PC-3 (cell line): ENCODE measurements around the gene TUSC2. TPM values are rescaled to one million over a fixed set of nuclear protein-coding genes. Genes with fewer than 3 reads are reported as not detected.
A peak's percentile ranks its signal among the peaks of the same experiment; 100 is the strongest.

Source experiments
- ATAC-seq: fragments of 200-7000 bp; cut with Tn5 transposase; 2 replicates; pipeline ENCODE4 v1.9.1; 2020; ENCODE audit warnings: mild to moderate bottlenecking, moderate library complexity
- Bru-seq: library from RNA; stranded (reverse); fragments of 400-500 nt; gene quantifications from one replicate; lab custom pipeline; 2021; lab: Mats Ljungman, UMichigan
- BruChase-seq, 2 experiments: library from RNA; stranded (reverse); fragments of 400-500 nt; gene quantifications; one replicate each; lab custom pipeline; 2021; lab: Mats Ljungman, UMichigan
- BruUV-seq: library from RNA; stranded (reverse); fragments of 400-500 nt; replicated peaks from 2 replicates; lab custom pipeline; 2021; lab: Mats Ljungman, UMichigan
- CTCF ChIA-PET: fragments of 300-600 bp; sonication (Branson Sonifier 250); formaldehyde crosslinking; loops from one replicate; lab custom pipeline; 2022; ENCODE audit warnings: antibody characterized with exemption; lab: Charles Lee
- POLR2A ChIA-PET: fragments of 300-600 bp; sonication (Branson Sonifier 250); formaldehyde crosslinking; loops from one replicate; lab custom pipeline; 2022; ENCODE audit warnings: antibody characterized with exemption; ENCODE audit not compliant: unreplicated experiment; lab: Charles Lee
- DNase-seq: peaks from one replicate; pipeline ENCODE4 v3.0.0-alpha.2; 2015
- H2AFZ ChIP-seq: fragments of 300-600 bp; sonication (generic); 2 replicates; pipeline ENCODE4 v1.6.0; 2016; ENCODE audit warnings: antibody characterized with exemption, low read length
- H3F3A ChIP-seq: fragments of 300-600 bp; sonication (generic); one replicate; pipeline ENCODE4 v1.6.0; 2017; ENCODE audit warnings: antibody characterized with exemption, low read length, control low read depth, mild to moderate bottlenecking; ENCODE audit not compliant: unreplicated experiment
- H3K27ac ChIP-seq: fragments of 300-600 bp; sonication (generic); 2 replicates; pipeline ENCODE4 v1.5.1; 2016; ENCODE audit warnings: mild to moderate bottlenecking, low read length
- H3K27me3 ChIP-seq: fragments of 300-600 bp; sonication (generic); 2 replicates; pipeline ENCODE4 v1.6.1; 2016; ENCODE audit warnings: low read length, mixed read lengths
- H3K36me3 ChIP-seq: fragments of 300-600 bp; sonication (generic); 2 replicates; pipeline ENCODE4 v1.6.1; 2016; ENCODE audit warnings: low read depth, mixed run types, low read length, mixed read lengths
- H3K4me1 ChIP-seq: fragments of 300-600 bp; sonication (generic); 2 replicates; pipeline ENCODE4 v1.5.1; 2016; ENCODE audit warnings: low read length; ENCODE audit not compliant: insufficient read depth
- H3K4me2 ChIP-seq: fragments of 300-600 bp; sonication (generic); 2 replicates; pipeline ENCODE4 v1.6.0; 2016; ENCODE audit warnings: low read length
- H3K4me3 ChIP-seq: fragments of 300-600 bp; sonication (generic); 2 replicates; pipeline ENCODE4 v1.5.1; 2016; ENCODE audit warnings: mild to moderate bottlenecking, low read length, mixed read lengths
- H3K79me2 ChIP-seq: fragments of 300-600 bp; sonication (generic); 2 replicates; pipeline ENCODE4 v1.6.1; 2017; ENCODE audit warnings: low read length, mixed read lengths
- H3K9ac ChIP-seq: fragments of 300-600 bp; sonication (generic); 2 replicates; pipeline ENCODE4 v1.6.0; 2016; ENCODE audit warnings: mild to moderate bottlenecking, low read length
- H3K9me2 ChIP-seq: fragments of 300-600 bp; sonication (generic); replicated peaks from 2 replicates; pipeline ENCODE4 v1.6.1; 2016; ENCODE audit warnings: mixed run types, low read length, mixed read lengths
- H3K9me3 ChIP-seq: fragments of 300-600 bp; sonication (generic); 2 replicates; pipeline ENCODE4 v1.6.1; 2016; ENCODE audit warnings: low read length, mixed read lengths
- H4K20me1 ChIP-seq: fragments of 300-600 bp; sonication (generic); 2 replicates; pipeline ENCODE4 v1.6.1; 2016; ENCODE audit warnings: low read length, mixed read lengths
- EZH2 ChIP-seq: fragments of 300-600 bp; sonication (generic); IDR thresholded peaks from one replicate; pipeline ENCODE4 v1.6.1; 2017; ENCODE audit warnings: antibody characterized with exemption, mild to moderate bottlenecking, low read length; ENCODE audit not compliant: unreplicated experiment
- EZH2phosphoT487 ChIP-seq: fragments of 300-600 bp; sonication (generic); IDR thresholded peaks from 2 replicates; pipeline ENCODE4 v1.6.1; 2018; ENCODE audit warnings: mild to moderate bottlenecking, antibody characterized with exemption, low read length, borderline replicate concordance
- intact Hi-C: fragments of 100-400 bp; cut with micrococcal nuclease; formaldehyde crosslinking; loops from 2 replicates; pipeline ENCODE4 v1.9.0; 2023
- long read RNA-seq: library from polyadenylated mRNA; unstranded; transcript quantifications from one replicate; pipeline ENCODE4 v2.0.0, GENCODE V29; 2021; ENCODE audit not compliant: unreplicated experiment
- total RNA-seq: library from RNA; depleted of rRNA; stranded (reverse); fragments of >200 nt; gene quantifications from 2 replicates; pipeline ENCODE4 v1.2.3, GENCODE V29; 2014; rRNA removed
- TF ChIP-seq, protein P1 (sequence below): fragments of 300-600 bp; sonication (generic); conservative IDR thresholded peaks from 2 replicates; pipeline ENCODE4 v1.5.1; 2017; ENCODE audit warnings: antibody characterized with exemption, low read depth, mild to moderate bottlenecking, low read length

The TUSC2 gene
- total RNA-seq (143 and 156 TPM in 2 replicates), Bru-seq, nascent RNA (percentile 85 among the genes with signal in this experiment), BruChase-seq, experiment 1, labeled RNA remaining after a 6-hour chase (percentile 92 among the genes with signal in this experiment), BruChase-seq, experiment 2, labeled RNA remaining after a 2-hour chase (percentile 94 among the genes with signal in this experiment)
- long read RNA-seq, transcript TUSC2-206 (3 exons, 475 nt), result minor isoform, 8 of 124 reads
- long read RNA-seq, transcript TUSC2-201 (3 exons, 1,691 nt), result major isoform, 91 of 124 reads
- long read RNA-seq, partial matches to known transcripts, result 15 of 124 reads
- long read RNA-seq, other reads (novel, unspliced or antisense), result 10 of 124 reads

- CTCF ChIA-PET, result interaction anchor here (0.5 to 1.0 kb wide), 7 partner anchors 9 to 974 kb away, joined by 3 to 10 read pairs (median 5); no protein-coding TSS in a partner anchor
- Histone ChIP-seq H3K4me3 (peak within 1 kb of the TSS; percentile 96), H3K9ac (peak within 1 kb of the TSS; percentile 92), H3F3A (no peaks in the 10 kb centered on the region), H3K27me3 (no peaks in the 10 kb centered on the region), H2AFZ (peak within 1 kb of the TSS; percentile 66), H3K27ac (peak within 1 kb of the TSS; percentile 4; the same call in 1 of the 2 replicates), H3K4me1 (peaks cover 10% of the 10 kb centered on the region; the same call in 1 of the 2 replicates), H4K20me1 (no peaks in the 10 kb centered on the region), H3K9me2 (no peaks in the 10 kb centered on the region), H3K79me2 (peaks cover 32% of the 10 kb centered on the region), H3K36me3 (peaks cover 26% of the 10 kb centered on the region; the same call in 1 of the 2 replicates), H3K9me3 (no peaks in the 10 kb centered on the region), H3K4me2 (peak within 1 kb of the TSS; percentile 78)
- BruUV-seq, result no TSS peak
- intact Hi-C loops, result no loop called here
- ATAC-seq, result peak; percentile 90
- TF ChIP-seq, protein P1, sequence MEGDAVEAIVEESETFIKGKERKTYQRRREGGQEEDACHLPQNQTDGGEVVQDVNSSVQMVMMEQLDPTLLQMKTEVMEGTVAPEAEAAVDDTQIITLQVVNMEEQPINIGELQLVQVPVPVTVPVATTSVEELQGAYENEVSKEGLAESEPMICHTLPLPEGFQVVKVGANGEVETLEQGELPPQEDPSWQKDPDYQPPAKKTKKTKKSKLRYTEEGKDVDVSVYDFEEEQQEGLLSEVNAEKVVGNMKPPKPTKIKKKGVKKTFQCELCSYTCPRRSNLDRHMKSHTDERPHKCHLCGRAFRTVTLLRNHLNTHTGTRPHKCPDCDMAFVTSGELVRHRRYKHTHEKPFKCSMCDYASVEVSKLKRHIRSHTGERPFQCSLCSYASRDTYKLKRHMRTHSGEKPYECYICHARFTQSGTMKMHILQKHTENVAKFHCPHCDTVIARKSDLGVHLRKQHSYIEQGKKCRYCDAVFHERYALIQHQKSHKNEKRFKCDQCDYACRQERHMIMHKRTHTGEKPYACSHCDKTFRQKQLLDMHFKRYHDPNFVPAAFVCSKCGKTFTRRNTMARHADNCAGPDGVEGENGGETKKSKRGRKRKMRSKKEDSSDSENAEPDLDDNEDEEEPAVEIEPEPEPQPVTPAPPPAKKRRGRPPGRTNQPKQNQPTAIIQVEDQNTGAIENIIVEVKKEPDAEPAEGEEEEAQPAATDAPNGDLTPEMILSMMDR, result no peak
- TF ChIP-seq EZH2 (no peak), EZH2phosphoT487 (no peak)
- POLR2A ChIA-PET, result interaction anchor here (0.7 to 1.7 kb wide), 3 partner anchors 9 to 13 kb away, joined by 3 to 14 read pairs (median 3); no protein-coding TSS in a partner anchor
- peak; percentile 99 for DNase-seq
Measured at GRCh38 chr3:50327943-50328691, at the start of gene TUSC2. TUSC2 (minus strand) TSS chr3:50328223; CDS start chr3:50328099, 124 bp downstream.

DNA sequence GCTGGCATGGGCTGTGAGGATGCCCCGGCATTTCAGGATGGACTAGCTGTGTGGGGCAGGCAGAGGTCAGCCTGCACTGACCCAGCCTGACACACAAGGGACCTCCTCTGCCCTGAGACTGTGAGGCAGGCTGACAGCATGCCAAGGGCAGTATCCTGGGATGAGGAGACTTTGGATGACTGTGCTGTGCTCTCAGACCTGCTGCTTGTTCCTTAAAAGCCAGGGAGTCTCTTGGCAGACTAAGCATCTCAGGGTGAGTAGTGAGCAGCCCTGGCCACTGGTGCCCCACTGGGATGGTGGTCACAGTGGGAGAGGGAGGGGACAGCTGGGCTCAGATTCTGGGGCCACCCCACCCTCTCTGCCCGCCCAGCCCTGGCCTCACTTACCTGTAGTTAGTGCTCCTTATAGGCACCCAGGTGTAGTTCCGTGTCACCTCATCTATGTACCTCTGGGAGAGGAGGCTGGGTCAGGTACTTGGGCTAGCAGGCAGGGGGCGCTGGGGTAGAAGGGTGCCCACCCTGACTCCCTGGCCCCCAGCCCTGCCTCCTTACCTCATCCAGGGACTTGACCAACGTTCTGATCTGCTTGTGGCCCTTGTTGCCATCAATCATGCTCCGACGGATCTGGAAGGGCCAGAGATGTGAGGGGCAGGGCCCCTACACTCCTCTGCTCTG is 47.4 kb upstream of the TUSC2 start:
- Histone ChIP-seq H3K4me2 (no peak overlapping the region), H3K27ac (no peak overlapping the region), H3K9me2 (no peaks in the 10 kb centered on the region), H3K9ac (no peak overlapping the region), H3K4me1 (no peaks in the 10 kb centered on the region), H3K36me3 (no peaks in the 10 kb centered on the region), H3K4me3 (no peak overlapping the region), H2AFZ (no peak overlapping the region), H3K27me3 (no peaks in the 10 kb centered on the region), H4K20me1 (no peaks in the 10 kb centered on the region), H3K79me2 (no peaks in the 10 kb centered on the region), H3K9me3 (no peaks in the 10 kb centered on the region), H3F3A (no peaks in the 10 kb centered on the region)
- intact Hi-C loops, result no loop called here
- ChIA-PET CTCF (no interaction called here), POLR2A (no interaction called here)
- DNase-seq (no peak), ATAC-seq (peak; percentile 17)
- TF ChIP-seq EZH2 (no peak), EZH2phosphoT487 (no peak)
- TF ChIP-seq, protein P1, result peak; percentile 35; the same call in 1 of the 2 replicates
- BruUV-seq, result no TSS peak
